DOHH2 (cell line): Measurements from ENCODE around the gene VWF.

Source experiments
- H3F3A ChIP-seq: fragments of 200-600 bp; sonication (generic), shearing (Covaris generic); 2 replicates; pipeline ENCODE4 v1.6.0; 2016; ENCODE audit warnings: antibody characterized with exemption, mild to moderate bottlenecking; ENCODE audit not compliant: control insufficient read depth, insufficient read depth
- H3K27ac ChIP-seq: fragments of 200-600 bp; sonication (generic); 2 replicates; pipeline ENCODE4 v1.5.1; 2014; ENCODE audit warnings: low read depth, mild to moderate bottlenecking, low read length, moderate library complexity
- H3K27me3 ChIP-seq: fragments of 200-600 bp; sonication (generic); 2 replicates; pipeline ENCODE4 v1.6.1; 2014; ENCODE audit warnings: mild to moderate bottlenecking, low read length, mixed read lengths; ENCODE audit not compliant: control insufficient read depth
- H3K36me3 ChIP-seq: fragments of 200-600 bp; sonication (generic); 2 replicates; pipeline ENCODE4 v1.6.1; 2014; ENCODE audit warnings: mild to moderate bottlenecking, low read length, moderate library complexity, mixed read lengths; ENCODE audit not compliant: control insufficient read depth
- H3K4me1 ChIP-seq: fragments of 200-600 bp; sonication (generic); 2 replicates; pipeline ENCODE4 v1.6.1; 2014; ENCODE audit warnings: mild to moderate bottlenecking, low read length, mixed read lengths; ENCODE audit not compliant: control insufficient read depth
- H3K4me2 ChIP-seq: fragments of 200-600 bp; sonication (generic); 2 replicates; pipeline ENCODE4 v1.6.0; 2014; ENCODE audit warnings: mild to moderate bottlenecking, low read length, moderate library complexity
- H3K4me3 ChIP-seq: fragments of 200-600 bp; sonication (generic); 2 replicates; pipeline ENCODE4 v1.5.1; 2014; ENCODE audit warnings: mild to moderate bottlenecking, low read length, mixed read lengths
- H3K79me2 ChIP-seq: fragments of 200-600 bp; sonication (generic); 2 replicates; pipeline ENCODE4 v1.6.1; 2014; ENCODE audit warnings: mild to moderate bottlenecking, low read length, mixed read lengths; ENCODE audit not compliant: control insufficient read depth
- H3K9me2 ChIP-seq: fragments of 200-600 bp; sonication (generic); replicated peaks from 2 replicates; pipeline ENCODE4 v1.6.1; 2014; ENCODE audit warnings: mild to moderate bottlenecking, low read length, mixed read lengths; ENCODE audit not compliant: control insufficient read depth
- H3K9me3 ChIP-seq: fragments of 200-600 bp; sonication (generic); 2 replicates; pipeline ENCODE4 v1.6.1; 2014; ENCODE audit warnings: antibody characterized with exemption, low read length, mixed read lengths; ENCODE audit not compliant: control insufficient read depth, insufficient read depth
- H4K20me1 ChIP-seq: fragments of 200-600 bp; sonication (generic); 2 replicates; pipeline ENCODE4 v1.6.0; 2014; ENCODE audit warnings: low read depth, mild to moderate bottlenecking, antibody characterized with exemption, low read length, moderate library complexity; ENCODE audit not compliant: control insufficient read depth, insufficient read depth
- EZH2phosphoT487 ChIP-seq: fragments of 200-600 bp; sonication (generic); IDR thresholded peaks from 2 replicates; pipeline ENCODE4 v1.6.1; 2017; ENCODE audit warnings: borderline replicate concordance, mild to moderate bottlenecking, antibody characterized with exemption, low read length, moderate library complexity, mixed read lengths
- TF ChIP-seq, protein P1 (sequence below): fragments of 200-600 bp; sonication (generic); IDR thresholded peaks from one replicate; pipeline ENCODE4 v1.5.1; 2014; ENCODE audit warnings: antibody characterized with exemption, mild to moderate bottlenecking, low read depth, low read length; ENCODE audit not compliant: poor library complexity, severe bottlenecking

The VWF gene

DNA sequence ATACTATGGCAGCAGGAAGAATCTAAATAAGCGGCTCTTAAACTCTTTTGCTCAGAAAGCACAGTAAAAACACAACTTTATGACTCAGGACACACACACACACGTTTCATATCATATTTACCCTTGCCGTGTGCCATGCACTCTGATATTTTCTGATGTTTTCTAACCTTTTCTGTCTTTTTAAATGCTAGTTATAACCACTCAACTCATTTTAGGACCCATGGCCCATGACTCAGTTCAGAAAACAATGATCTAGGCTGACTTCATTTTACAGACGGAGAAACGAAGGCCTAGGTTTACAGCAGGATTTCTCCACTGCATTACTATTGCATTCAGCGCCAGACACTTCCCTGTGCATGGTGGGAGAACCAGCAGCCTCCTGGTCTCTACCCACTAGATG lies 9.1 kb downstream of the VWF start:
- Histone ChIP-seq H3K4me3 (no peak overlapping the region), H4K20me1 (no peaks in the 10 kb centered on the region), H3K27ac (no peak overlapping the region), H3K9me2 (no peaks in the 10 kb centered on the region), H3K4me2 (no peak overlapping the region), H3K27me3 (peaks cover 11% of the 10 kb centered on the region; the same call in 1 of the 2 replicates), H3F3A (no peaks in the 10 kb centered on the region), H3K79me2 (no peaks in the 10 kb centered on the region), H3K9me3 (no peaks in the 10 kb centered on the region), H3K4me1 (no peaks in the 10 kb centered on the region), H3K36me3 (no peaks in the 10 kb centered on the region)
- TF ChIP-seq, protein P1, sequence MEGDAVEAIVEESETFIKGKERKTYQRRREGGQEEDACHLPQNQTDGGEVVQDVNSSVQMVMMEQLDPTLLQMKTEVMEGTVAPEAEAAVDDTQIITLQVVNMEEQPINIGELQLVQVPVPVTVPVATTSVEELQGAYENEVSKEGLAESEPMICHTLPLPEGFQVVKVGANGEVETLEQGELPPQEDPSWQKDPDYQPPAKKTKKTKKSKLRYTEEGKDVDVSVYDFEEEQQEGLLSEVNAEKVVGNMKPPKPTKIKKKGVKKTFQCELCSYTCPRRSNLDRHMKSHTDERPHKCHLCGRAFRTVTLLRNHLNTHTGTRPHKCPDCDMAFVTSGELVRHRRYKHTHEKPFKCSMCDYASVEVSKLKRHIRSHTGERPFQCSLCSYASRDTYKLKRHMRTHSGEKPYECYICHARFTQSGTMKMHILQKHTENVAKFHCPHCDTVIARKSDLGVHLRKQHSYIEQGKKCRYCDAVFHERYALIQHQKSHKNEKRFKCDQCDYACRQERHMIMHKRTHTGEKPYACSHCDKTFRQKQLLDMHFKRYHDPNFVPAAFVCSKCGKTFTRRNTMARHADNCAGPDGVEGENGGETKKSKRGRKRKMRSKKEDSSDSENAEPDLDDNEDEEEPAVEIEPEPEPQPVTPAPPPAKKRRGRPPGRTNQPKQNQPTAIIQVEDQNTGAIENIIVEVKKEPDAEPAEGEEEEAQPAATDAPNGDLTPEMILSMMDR: no peak
- TF ChIP-seq EZH2phosphoT487: no peak

DNA sequence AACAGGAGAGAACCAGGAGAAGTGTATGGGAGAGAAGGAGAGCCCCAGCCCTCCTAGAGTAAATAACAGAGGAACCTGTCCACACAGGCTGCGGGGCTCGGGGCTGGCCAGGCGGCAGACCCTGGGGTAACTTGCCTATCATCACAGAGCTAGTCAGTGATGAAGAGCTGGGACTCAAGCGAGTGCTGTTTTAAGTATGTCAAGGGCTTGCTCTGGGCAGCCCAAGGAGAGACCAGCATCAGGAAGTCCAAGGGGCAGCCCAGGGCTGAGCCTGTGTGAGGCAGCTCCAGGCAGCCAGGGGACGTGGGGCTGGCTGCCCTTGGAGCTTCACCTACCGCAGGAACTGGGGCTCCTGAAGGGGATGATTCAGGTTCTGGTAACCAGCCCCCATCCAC lies 10.0 kb downstream of the VWF start:
- no peak overlapping the region for H3K27ac ChIP-seq
- no peaks in the 10 kb centered on the region for H3K79me2 ChIP-seq
- H3K9me2 ChIP-seq: no peaks in the 10 kb centered on the region
- H4K20me1 ChIP-seq: no peaks in the 10 kb centered on the region
- no peaks in the 10 kb centered on the region for H3F3A ChIP-seq
- H3K27me3 ChIP-seq: peaks cover 11% of the 10 kb centered on the region; the same call in 1 of the 2 replicates
- no peak overlapping the region for H3K4me3 ChIP-seq
- H3K4me1 ChIP-seq: no peaks in the 10 kb centered on the region
- no peaks in the 10 kb centered on the region for H3K36me3 ChIP-seq
- H3K4me2 ChIP-seq: no peak overlapping the region
- TF ChIP-seq, protein P1: no peak
- no peaks in the 10 kb centered on the region for H3K9me3 ChIP-seq

DNA sequence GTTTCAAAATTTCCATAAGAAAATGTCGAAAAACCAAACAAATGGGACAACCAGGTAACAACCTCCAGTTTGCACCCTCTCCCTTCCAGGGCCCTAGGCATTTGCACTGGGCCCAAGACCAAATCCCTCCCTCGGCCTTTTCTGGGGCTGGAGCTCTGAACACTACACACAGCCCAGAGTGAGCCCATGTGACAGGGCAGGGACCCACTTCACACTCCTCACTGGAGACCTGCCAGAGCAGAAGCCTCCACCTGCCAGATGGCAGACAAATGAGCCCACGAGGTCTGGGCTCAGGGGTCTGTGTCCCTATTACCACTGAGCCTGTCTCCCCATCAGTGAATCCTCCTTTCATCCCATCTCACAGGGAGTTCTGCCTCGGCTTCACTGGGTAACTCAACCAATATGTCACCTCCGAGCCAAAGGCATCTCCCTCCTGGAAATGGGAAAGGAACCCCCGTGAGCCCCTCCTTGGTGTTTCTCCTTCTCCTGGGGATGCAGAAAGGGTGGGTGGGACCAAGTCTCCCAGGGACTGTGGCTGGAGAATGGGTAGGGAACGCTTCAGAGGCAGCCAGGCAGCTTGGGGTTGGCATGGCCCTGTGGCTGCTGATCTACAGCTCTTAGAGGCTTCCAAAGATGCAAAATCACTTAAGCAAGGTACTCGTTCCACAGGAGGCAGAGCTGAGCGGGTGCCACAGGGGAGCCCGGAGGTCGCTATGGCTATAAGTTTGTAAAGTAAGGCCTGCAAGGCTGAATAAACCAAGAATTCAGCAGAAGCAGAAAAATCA lies 10.6 kb downstream of the VWF start:
- Histone ChIP-seq H3K36me3 (no peaks in the 10 kb centered on the region), H3K4me2 (no peak overlapping the region), H4K20me1 (no peaks in the 10 kb centered on the region), H3K4me3 (no peak overlapping the region), H3K79me2 (no peaks in the 10 kb centered on the region), H3K27me3 (peaks cover 11% of the 10 kb centered on the region; the same call in 1 of the 2 replicates), H3F3A (no peaks in the 10 kb centered on the region), H3K9me3 (no peaks in the 10 kb centered on the region), H3K9me2 (no peaks in the 10 kb centered on the region), H3K27ac (no peak overlapping the region), H3K4me1 (no peaks in the 10 kb centered on the region)
- TF ChIP-seq, protein P1: no peak
- no peak for TF ChIP-seq EZH2phosphoT487
